ENCODE measurements around the gene GIT1. TPM values are rescaled to one million over a fixed set of nuclear protein-coding genes. Genes with fewer than 3 reads are reported as not detected.

The GIT1 gene
- total RNA-seq, 6 experiments from 2014 or later: 24.1 to 29.7 (median 28.7) TPM

DNA sequence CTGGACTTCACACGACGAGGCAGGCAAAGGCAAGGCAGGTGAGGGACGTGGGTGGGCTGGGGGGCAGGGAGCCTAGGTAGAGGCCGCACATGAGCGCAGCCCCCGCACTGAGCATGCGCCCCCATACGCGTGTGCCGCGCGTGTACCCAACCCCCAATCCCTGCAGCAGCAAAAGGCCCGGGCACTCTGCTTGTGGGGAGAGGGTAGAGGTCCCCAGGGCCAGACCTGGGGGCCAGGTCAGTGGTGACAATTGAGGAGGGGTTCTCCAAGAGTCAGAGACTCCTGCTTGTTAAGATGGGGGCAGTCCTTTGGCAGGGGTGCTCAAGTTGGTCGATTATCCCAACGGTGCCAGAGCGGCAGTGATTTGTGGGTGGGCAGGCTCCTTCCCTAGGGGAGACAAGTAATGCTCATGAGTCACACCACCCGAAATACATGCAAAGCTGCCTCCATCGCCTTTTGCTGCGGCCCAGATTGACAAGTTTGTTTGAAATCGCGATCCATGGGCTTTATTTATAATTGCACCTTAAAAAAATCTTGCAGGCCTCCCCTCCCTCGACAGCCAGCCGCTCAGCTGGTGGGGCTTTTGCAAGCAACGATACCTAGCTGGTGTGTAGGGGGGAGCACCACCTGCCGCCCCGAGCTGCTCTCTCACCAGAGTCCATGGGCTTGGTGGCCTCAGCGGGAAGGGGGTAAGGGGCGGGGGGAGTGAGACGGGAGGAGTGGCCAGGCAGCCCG, 1.1 kb upstream of the GIT1 start:
- no peaks in the 10 kb centered on the region for H3K36me3 Mint-ChIP-seq (ENCODE audit: low read depth)
- peaks cover 57% of the 10 kb centered on the region for H3K4me1 Mint-ChIP-seq (ENCODE audit: low read depth)
- no peaks in the 10 kb centered on the region for H3K9me3 Mint-ChIP-seq
- peaks cover 3% of the 10 kb centered on the region; the same call in 1 of the 2 replicates for H3K27me3 Mint-ChIP-seq (ENCODE audit: insufficient read depth)
- H3K4me3 Mint-ChIP-seq: peak overlapping the region; percentile 83
- TF ChIP-seq, protein P1, sequence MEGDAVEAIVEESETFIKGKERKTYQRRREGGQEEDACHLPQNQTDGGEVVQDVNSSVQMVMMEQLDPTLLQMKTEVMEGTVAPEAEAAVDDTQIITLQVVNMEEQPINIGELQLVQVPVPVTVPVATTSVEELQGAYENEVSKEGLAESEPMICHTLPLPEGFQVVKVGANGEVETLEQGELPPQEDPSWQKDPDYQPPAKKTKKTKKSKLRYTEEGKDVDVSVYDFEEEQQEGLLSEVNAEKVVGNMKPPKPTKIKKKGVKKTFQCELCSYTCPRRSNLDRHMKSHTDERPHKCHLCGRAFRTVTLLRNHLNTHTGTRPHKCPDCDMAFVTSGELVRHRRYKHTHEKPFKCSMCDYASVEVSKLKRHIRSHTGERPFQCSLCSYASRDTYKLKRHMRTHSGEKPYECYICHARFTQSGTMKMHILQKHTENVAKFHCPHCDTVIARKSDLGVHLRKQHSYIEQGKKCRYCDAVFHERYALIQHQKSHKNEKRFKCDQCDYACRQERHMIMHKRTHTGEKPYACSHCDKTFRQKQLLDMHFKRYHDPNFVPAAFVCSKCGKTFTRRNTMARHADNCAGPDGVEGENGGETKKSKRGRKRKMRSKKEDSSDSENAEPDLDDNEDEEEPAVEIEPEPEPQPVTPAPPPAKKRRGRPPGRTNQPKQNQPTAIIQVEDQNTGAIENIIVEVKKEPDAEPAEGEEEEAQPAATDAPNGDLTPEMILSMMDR (IDR thresholded peaks at IDR 0.05): no peak
- peak overlapping the region; percentile 88 for H3K27ac Mint-ChIP-seq
- peak; percentile 47 for DNase-seq

DNA sequence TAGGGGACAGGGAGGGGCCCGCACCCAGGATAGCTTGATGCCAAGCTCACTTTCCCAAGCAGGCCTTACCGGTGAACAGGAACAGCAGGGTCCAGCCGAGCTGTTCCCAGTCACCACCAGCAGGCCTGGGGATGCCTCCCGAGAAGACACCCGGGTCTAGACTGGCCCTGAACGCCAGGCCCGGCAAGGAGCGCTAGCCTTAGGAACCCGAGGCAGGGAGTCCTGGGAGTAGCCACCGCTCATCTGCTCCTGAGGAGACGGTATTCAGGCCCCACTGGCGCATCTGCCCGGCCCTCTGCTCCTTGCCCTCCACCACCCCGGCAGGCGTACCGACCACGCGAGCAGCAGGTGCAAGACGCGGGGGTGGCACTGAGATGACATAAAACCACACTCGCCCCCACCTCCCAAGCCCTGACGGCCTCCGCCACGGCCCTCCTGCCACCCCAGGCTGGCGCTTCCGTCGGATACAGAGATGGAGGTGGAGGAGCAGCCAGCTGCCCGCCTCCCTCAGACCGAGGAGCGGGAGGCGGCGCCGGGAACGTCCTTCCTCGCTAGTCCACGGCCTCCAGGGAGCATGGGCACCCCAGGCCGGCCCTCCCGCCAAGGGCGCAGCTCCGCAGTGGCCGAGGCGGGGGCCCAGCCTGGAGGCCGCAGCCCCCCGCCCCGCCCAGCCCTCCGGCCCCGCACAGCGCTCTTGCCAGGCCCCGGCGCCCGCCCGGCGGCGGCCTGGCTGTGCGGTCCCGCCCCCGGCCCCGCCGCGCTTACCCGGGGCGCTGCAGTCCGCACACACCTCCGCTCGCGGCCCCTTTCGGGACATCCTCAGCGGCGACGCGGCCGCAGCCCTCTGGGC, 661 bp downstream of the GIT1 start:
- H3K4me1 Mint-ChIP-seq (ENCODE audit: low read depth): peaks cover 58% of the 10 kb centered on the region
- H3K9me3 Mint-ChIP-seq: no peaks in the 10 kb centered on the region
- peak; percentile 29 for DNase-seq
- TF ChIP-seq, protein P1 (IDR thresholded peaks at IDR 0.05): no peak
- peak overlapping the region; percentile 96 for H3K4me3 Mint-ChIP-seq
- peaks cover 3% of the 10 kb centered on the region; the same call in 1 of the 2 replicates for H3K27me3 Mint-ChIP-seq (ENCODE audit: insufficient read depth)
- peak overlapping the region; percentile 85 for H3K27ac Mint-ChIP-seq
- no peaks in the 10 kb centered on the region for H3K36me3 Mint-ChIP-seq (ENCODE audit: low read depth)

DNA sequence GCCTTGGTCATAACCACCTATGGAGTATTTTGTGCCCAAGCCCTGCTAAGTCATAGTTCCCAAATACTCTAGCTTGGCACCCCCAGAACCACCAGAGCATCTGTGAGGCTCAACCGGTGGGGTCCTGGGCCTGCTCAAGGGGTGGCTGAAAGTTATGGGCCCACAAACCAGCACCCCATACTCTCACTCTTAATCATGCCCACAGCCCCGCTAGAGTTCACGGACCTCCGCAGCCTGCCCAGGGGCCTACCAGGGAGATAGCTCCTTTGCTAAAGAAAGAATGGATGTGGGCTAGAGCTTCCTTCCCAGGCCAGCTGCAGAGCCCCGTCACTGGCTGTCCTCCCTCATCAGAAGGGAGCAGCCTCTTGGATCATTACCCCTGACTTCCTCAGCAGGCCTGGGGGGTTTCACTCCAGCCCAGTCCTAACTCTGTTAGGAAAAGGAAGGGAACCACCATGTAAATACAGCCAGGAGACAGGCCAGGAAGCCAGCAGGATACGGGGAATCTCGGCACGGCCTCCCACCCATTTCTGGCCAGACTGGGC, 1.4 kb downstream of the GIT1 start:
- Mint-ChIP-seq H3K4me3 (peak overlapping the region; percentile 96), H3K27me3 (ENCODE audit: insufficient read depth) (peaks cover 3% of the 10 kb centered on the region; the same call in 1 of the 2 replicates), H3K27ac (peak overlapping the region; percentile 85), H3K4me1 (ENCODE audit: low read depth) (peaks cover 58% of the 10 kb centered on the region), H3K36me3 (ENCODE audit: low read depth) (no peaks in the 10 kb centered on the region), H3K9me3 (no peaks in the 10 kb centered on the region)
- DNase-seq: no peak
- TF ChIP-seq, protein P1 (IDR thresholded peaks at IDR 0.05): no peak

DNA sequence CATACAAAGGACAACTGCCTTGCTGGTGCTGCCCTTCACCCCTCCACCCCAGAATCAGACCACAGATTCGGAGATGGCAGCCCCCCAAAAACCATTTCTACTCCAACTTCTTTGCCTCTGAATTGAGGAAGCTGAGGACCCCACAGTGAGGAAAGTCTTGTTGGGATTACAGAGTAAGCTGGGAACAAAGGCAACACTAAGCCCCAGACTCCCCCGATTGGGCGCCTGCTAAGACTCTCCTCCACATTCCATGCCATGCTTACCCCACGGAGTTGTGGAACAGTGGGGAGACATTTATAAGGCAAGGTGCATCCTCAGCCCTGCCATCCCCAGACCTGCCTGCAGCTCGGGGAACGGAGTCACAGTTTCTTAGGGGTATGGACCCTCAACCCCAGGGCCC, 1.9 kb downstream of the GIT1 start:
- Mint-ChIP-seq H3K9me3 (no peaks in the 10 kb centered on the region), H3K4me1 (ENCODE audit: low read depth) (peaks cover 57% of the 10 kb centered on the region)

More for the DNA sequence above, 1.9 kb downstream of the GIT1 start:
- TF ChIP-seq, protein P1 (IDR thresholded peaks at IDR 0.05): no peak
- Mint-ChIP-seq H3K27ac (peak overlapping the region; percentile 85; the same call in 1 of the 2 replicates), H3K4me3 (peak overlapping the region; percentile 96), H3K27me3 (ENCODE audit: insufficient read depth) (peaks cover 3% of the 10 kb centered on the region; the same call in 1 of the 2 replicates), H3K36me3 (ENCODE audit: low read depth) (no peaks in the 10 kb centered on the region)
- no peak for DNase-seq
